PC-3 (cell line): ENCODE data around the gene URB2.

Source experiments
- CTCF ChIP-seq: fragments of 300-600 bp; sonication (generic); conservative IDR thresholded peaks from 2 replicates; pipeline ENCODE4 v1.5.1; 2017; ENCODE audit warnings: antibody characterized with exemption, low read depth, mild to moderate bottlenecking, low read length
- EZH2 ChIP-seq: fragments of 300-600 bp; sonication (generic); IDR thresholded peaks from one replicate; pipeline ENCODE4 v1.6.1; 2017; ENCODE audit warnings: antibody characterized with exemption, mild to moderate bottlenecking, low read length; ENCODE audit not compliant: unreplicated experiment

- TF ChIP-seq CTCF (no peak), EZH2 (no peak)
Observed at GRCh38 chr1:229617351-229618100, 8.5 kb upstream of the URB2 start.
